Natural killer cell (primary cell): ENCODE measurements around the gene DNAH12. TPM values are rescaled to one million over a fixed set of nuclear protein-coding genes. Genes with fewer than 3 reads are reported as not detected.

ENCODE experiments used
- ATAC-seq, 3 donors: fragments of 150-1000 bp in 2 of 3; fragments of 200-7000 bp in 1 of 3; cut with Tn5 transposase; 1 replicate in 1 of 3; 2 replicates in 2 of 3; pipeline ENCODE4 v1.10.0; 2021; ENCODE audit warnings: mild to moderate bottlenecking in 2 of 3, moderate library complexity in 2 of 3
- DNase-seq, 2 donors: peaks; one replicate each; pipeline versions ENCODE4 v3.0.0 to v3.0.0-alpha.2; 2013 to 2021; ENCODE audit warnings: mixed read lengths in 1 of 2
- H3K27ac ChIP-seq: one replicate; pipeline ENCODE4 v1.5.1; 2013; ENCODE audit warnings: mild to moderate bottlenecking, low read length
- H3K27me3 ChIP-seq: one replicate; pipeline ENCODE4 v1.6.1; 2013; ENCODE audit warnings: low read length; ENCODE audit not compliant: control insufficient read depth, insufficient read depth
- H3K36me3 ChIP-seq: one replicate; pipeline ENCODE4 v1.6.1; 2013; ENCODE audit warnings: low read length; ENCODE audit not compliant: control insufficient read depth, insufficient read depth
- H3K4me1 ChIP-seq: one replicate; pipeline ENCODE4 v1.6.1; 2013; ENCODE audit warnings: low read length; ENCODE audit not compliant: control insufficient read depth, insufficient read depth
- H3K4me3 ChIP-seq: one replicate; pipeline ENCODE4 v1.5.1; 2013; ENCODE audit warnings: low read length
- H3K9me3 ChIP-seq: one replicate; pipeline ENCODE4 v1.6.1; 2013; ENCODE audit warnings: low read length; ENCODE audit not compliant: control insufficient read depth, insufficient read depth
- H3K27ac Mint-ChIP-seq, 2 donors: one replicate each; pipeline ENCODE4 v1.8.0; 2022; ENCODE audit warnings: mild to moderate bottlenecking in 2 of 2, mixed read lengths in 2 of 2, moderate library complexity in 1 of 2
- H3K27me3 Mint-ChIP-seq, 2 donors: one replicate each; pipeline ENCODE4 v1.8.0; 2022; ENCODE audit warnings: low read depth in 2 of 2, mixed read lengths in 2 of 2
- H3K36me3 Mint-ChIP-seq: one replicate; pipeline ENCODE4 v1.8.0; 2022; ENCODE audit warnings: mixed read lengths
- H3K4me1 Mint-ChIP-seq, 2 donors: one replicate each; pipeline ENCODE4 v1.8.0; 2022; ENCODE audit warnings: mixed read lengths in 2 of 2
- H3K4me3 Mint-ChIP-seq: one replicate; pipeline ENCODE4 v1.8.0; 2022; ENCODE audit warnings: mild to moderate bottlenecking, moderate library complexity, mixed read lengths
- H3K9me3 Mint-ChIP-seq, 2 donors: one replicate each; pipeline ENCODE4 v1.8.0; 2022; ENCODE audit warnings: mixed read lengths in 2 of 2
- CTCF ChIP-seq: fragments of 200-600 bp; IDR thresholded peaks from one replicate; pipeline ENCODE4 v1.8.0; 2022; ENCODE audit warnings: antibody characterized with exemption
- WGBS: methylation state at CpG from one replicate; pipeline ENCODE4 v1.1.7; 2013; ENCODE audit warnings: missing lambda C conversion rate; ENCODE audit not compliant: insufficient coverage; 5-methylcytosine and 5-hydroxymethylcytosine counted together
- intact Hi-C: fragments of 100-400 bp; cut with micrococcal nuclease; formaldehyde crosslinking; loops from one replicate; pipeline ENCODE4 v1.14.2; 2022
- total RNA-seq, 4 donors: library from RNA; stranded (reverse); fragments of 120-200 nt in 1 of 4; gene quantifications; one replicate each; pipeline versions ENCODE4 v1.2.3 to v1.2.4, GENCODE V29; 2013 to 2022

Gene DNAH12
- total RNA-seq, 3 donors from 2014 or later (not counting 1 experiment from before 2014, with no cell fraction given) = 0.11 to 0.30 (median 0.21) TPM

GRCh38 chr3:57546616-57547015, 2.5 kb upstream of the DNAH12 start:
- no peak overlapping the region for H3K27ac ChIP-seq
- ATAC-seq (no peak), DNase-seq (no peak)
- H3K27me3 ChIP-seq = peaks cover 4% of the 10 kb centered on the region
- no peak overlapping the region for H3K4me3 ChIP-seq
- WGBS = 64% methylated on average over 1 of the region's 1 CpG
- Mint-ChIP-seq H3K36me3 (no peaks in the 10 kb centered on the region), H3K27ac (no peak overlapping the region), H3K4me1 (no peaks in the 10 kb centered on the region), H3K9me3 (no peaks in the 10 kb centered on the region), H3K27me3 (peaks cover 0 to 9% of the 10 kb centered on the region in 2 donors), H3K4me3 (no peak overlapping the region)
- H3K36me3 ChIP-seq = no peaks in the 10 kb centered on the region
- H3K4me1 ChIP-seq = peaks cover 5% of the 10 kb centered on the region
- intact Hi-C loops = no loop called here
- no peaks in the 10 kb centered on the region for H3K9me3 ChIP-seq
- TF ChIP-seq CTCF = no peak

GRCh38 chr3:57545636-57546268, 1.6 kb upstream of the DNAH12 start:
- H3K36me3 Mint-ChIP-seq = no peaks in the 10 kb centered on the region
- intact Hi-C loops = no loop called here
- no peak overlapping the region for H3K27ac Mint-ChIP-seq
- H3K36me3 ChIP-seq = no peaks in the 10 kb centered on the region
- no peak for TF ChIP-seq CTCF
- H3K27me3 ChIP-seq = peaks cover 4% of the 10 kb centered on the region
- no peaks in the 10 kb centered on the region for H3K9me3 ChIP-seq
- peaks cover 0 to 9% of the 10 kb centered on the region in 2 donors for H3K27me3 Mint-ChIP-seq
- H3K4me1 ChIP-seq = peaks cover 5% of the 10 kb centered on the region
- H3K4me1 Mint-ChIP-seq = no peaks in the 10 kb centered on the region
- no peak overlapping the region for H3K4me3 Mint-ChIP-seq
- DNase-seq = no peak
- no peak for ATAC-seq
- no peaks in the 10 kb centered on the region for H3K9me3 Mint-ChIP-seq
- H3K4me3 ChIP-seq = no peak overlapping the region
- no peak overlapping the region for H3K27ac ChIP-seq
- WGBS = 97% methylated on average over 7 of the region's 7 CpGs

- Histone ChIP-seq H3K9me3 (no peaks in the 10 kb centered on the region), H3K4me1 (no peaks in the 10 kb centered on the region), H3K27ac (no peak overlapping the region), H3K36me3 (no peaks in the 10 kb centered on the region), H3K4me3 (no peak overlapping the region), H3K27me3 (no peaks in the 10 kb centered on the region)
- ATAC-seq (no peak), DNase-seq (no peak)
- no peak overlapping the region for H3K4me3 Mint-ChIP-seq
- H3K27ac Mint-ChIP-seq = no peak overlapping the region
- no peaks in the 10 kb centered on the region for H3K4me1 Mint-ChIP-seq
- H3K36me3 Mint-ChIP-seq = no peaks in the 10 kb centered on the region
- intact Hi-C loops = no loop called here
- no peaks in the 10 kb centered on the region for H3K27me3 Mint-ChIP-seq
- no peaks in the 10 kb centered on the region for H3K9me3 Mint-ChIP-seq
- no peak for TF ChIP-seq CTCF
- over 99% methylated on average over 3 of the region's 3 CpGs for WGBS
Measured at GRCh38 chr3:57538465-57538864, 5.7 kb downstream of the DNAH12 start.

GRCh38 chr3:57530071-57530608, 14.0 kb downstream of the DNAH12 start:
- Histone ChIP-seq H3K27me3 (no peaks in the 10 kb centered on the region), H3K27ac (no peak overlapping the region), H3K9me3 (no peaks in the 10 kb centered on the region), H3K36me3 (no peaks in the 10 kb centered on the region), H3K4me3 (no peak overlapping the region), H3K4me1 (no peaks in the 10 kb centered on the region)
- H3K4me1 Mint-ChIP-seq = no peaks in the 10 kb centered on the region
- TF ChIP-seq CTCF = no peak
- no peak for ATAC-seq
- H3K36me3 Mint-ChIP-seq = no peaks in the 10 kb centered on the region
- H3K4me3 Mint-ChIP-seq = no peak overlapping the region
- H3K27me3 Mint-ChIP-seq = no peaks in the 10 kb centered on the region
- no peak for DNase-seq
- H3K27ac Mint-ChIP-seq = no peak overlapping the region
- intact Hi-C loops = no loop called here
- H3K9me3 Mint-ChIP-seq = no peaks in the 10 kb centered on the region
